Epithelial cell of esophagus (primary cell): ENCODE results near the gene DNASE1L3.
A peak's percentile ranks its signal among the peaks of the same experiment; 100 is the strongest.

Source experiments
- DNase-seq: peaks from one replicate; pipeline ENCODE4 v3.0.0; 2010; ENCODE audit warnings: low read depth
- H3K4me3 ChIP-seq: 2 replicates; pipeline ENCODE4 v1.5.1; 2011; ENCODE audit warnings: mild to moderate bottlenecking, low read length, control low read depth
- TF ChIP-seq, protein P1 (sequence below): IDR thresholded peaks from 2 replicates; pipeline ENCODE4 v1.5.1; 2011; ENCODE audit warnings: low read depth, mild to moderate bottlenecking, low read length, control low read depth, inconsistent platforms; ENCODE audit not compliant: insufficient read depth; ENCODE audit errors: missing control alignments

DNASE1L3 gene

GRCh38 chr3:58173669-58174398, 36.9 kb downstream of the DNASE1L3 start:
- DNase-seq: peak; percentile 47
- H3K4me3 ChIP-seq: no peak overlapping the region
- TF ChIP-seq, protein P1, sequence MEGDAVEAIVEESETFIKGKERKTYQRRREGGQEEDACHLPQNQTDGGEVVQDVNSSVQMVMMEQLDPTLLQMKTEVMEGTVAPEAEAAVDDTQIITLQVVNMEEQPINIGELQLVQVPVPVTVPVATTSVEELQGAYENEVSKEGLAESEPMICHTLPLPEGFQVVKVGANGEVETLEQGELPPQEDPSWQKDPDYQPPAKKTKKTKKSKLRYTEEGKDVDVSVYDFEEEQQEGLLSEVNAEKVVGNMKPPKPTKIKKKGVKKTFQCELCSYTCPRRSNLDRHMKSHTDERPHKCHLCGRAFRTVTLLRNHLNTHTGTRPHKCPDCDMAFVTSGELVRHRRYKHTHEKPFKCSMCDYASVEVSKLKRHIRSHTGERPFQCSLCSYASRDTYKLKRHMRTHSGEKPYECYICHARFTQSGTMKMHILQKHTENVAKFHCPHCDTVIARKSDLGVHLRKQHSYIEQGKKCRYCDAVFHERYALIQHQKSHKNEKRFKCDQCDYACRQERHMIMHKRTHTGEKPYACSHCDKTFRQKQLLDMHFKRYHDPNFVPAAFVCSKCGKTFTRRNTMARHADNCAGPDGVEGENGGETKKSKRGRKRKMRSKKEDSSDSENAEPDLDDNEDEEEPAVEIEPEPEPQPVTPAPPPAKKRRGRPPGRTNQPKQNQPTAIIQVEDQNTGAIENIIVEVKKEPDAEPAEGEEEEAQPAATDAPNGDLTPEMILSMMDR: peak; percentile 41

DNA sequence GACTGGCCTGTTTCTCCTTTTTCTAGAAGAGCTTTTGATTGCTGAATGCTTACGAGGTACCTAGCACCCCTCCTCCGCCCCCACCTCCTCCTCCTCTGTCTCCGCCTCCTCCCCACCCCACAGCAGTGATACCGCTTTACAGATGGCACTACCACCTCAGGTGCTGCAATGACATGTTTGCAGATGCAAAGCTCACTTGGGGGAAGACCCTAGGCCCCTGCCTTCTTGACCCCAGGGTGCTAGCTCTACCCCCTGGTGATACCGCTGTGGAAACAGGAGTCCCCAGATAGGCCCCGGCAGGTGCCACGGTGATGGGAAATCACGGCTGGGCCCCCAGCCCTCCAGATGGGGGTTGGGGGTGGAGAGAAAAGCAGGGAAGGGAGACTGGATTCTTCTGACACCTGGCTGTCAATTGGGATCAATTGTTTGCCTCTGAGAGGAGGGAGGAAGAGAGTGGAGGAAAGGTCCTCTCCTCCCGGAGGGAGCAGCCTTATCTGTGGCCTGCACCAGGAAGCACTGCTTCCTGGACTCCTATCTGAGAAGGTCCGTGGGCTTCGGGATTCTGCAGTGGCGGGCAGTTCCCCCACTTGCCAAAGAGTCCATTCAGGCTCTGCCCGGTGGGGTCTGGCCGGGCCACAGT, 37.6 kb downstream of the DNASE1L3 start:
- no peak overlapping the region for H3K4me3 ChIP-seq
- TF ChIP-seq, protein P1: no peak
- DNase-seq: no peak

DNA sequence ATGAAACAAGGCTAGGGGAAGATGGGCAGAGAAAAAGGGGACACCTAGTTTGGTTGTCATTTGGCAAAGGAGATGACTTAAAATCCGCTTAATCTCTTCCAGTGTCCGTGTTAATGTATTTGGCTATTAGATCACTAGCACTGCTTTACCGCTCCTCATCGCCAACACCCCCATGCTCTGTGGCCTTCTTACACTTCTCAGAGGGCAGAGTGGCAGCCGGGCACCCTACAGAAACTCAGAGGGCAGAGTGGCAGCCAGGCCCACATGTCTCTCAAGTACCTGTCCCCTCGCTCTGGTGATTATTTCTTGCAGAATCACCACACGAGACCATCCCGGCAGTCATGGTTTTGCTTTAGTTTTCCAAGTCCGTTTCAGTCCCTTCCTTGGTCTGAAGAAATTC, 39.6 kb downstream of the DNASE1L3 start:
- H3K4me3 ChIP-seq: no peak overlapping the region
- no peak for DNase-seq
- TF ChIP-seq, protein P1: no peak

DNA sequence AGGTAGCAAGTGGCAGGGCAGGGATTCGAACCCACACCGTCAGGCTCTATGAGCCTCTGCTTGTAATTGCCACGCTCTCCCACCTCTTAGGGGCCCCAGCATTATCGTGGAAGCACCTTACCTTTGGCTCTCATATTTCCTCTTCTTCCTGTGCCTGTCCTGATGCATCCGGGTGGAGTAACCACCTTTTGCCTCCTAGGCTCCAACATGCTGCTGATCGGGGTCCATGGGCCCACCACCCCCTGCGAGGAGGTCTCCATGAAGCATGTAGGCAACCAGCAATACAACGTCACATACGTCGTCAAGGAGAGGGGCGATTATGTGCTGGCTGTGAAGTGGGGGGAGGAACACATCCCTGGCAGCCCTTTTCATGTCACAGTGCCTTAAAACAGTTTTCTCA, 40.4 kb downstream of the DNASE1L3 start:
- TF ChIP-seq, protein P1: no peak
- DNase-seq: no peak
- H3K4me3 ChIP-seq: no peak overlapping the region

DNA sequence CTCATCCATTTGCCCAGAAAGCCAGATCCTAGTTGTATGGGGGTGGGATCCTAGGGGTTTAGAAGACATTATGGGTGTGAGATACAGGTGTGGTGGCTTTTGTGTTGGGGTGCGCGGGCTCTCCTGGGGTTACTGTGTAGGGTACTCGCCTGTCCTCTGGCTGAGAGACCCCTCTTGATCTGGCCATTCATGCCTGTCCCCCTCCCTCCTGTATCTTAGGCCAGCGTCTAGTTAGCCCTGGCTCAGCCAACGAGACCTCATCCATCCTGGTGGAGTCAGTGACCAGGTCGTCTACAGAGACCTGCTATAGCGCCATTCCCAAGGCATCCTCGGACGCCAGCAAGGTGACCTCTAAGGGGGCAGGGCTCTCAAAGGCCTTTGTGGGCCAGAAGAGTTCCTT, 41.4 kb downstream of the DNASE1L3 start:
- TF ChIP-seq, protein P1: no peak
- DNase-seq: no peak
- H3K4me3 ChIP-seq: no peak overlapping the region

DNA sequence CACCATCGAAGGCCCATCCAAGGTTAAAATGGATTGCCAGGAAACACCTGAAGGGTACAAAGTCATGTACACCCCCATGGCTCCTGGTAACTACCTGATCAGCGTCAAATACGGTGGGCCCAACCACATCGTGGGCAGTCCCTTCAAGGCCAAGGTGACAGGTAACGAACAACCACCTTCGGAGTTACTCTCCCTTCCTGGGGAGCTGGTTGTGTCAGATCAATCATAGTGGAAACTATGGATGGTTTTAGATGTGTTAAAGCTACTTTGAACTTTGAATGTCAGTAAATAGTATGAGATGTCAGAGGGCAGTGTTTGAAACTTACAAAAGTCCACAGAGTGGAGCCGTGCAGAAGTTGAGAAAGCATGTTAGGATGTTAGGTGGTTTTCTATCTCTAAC, 42.3 kb downstream of the DNASE1L3 start:
- TF ChIP-seq, protein P1: no peak
- no peak for DNase-seq
- H3K4me3 ChIP-seq: no peak overlapping the region
